GM19452 (cell line): Measurements from ENCODE around the gene MTREX.

Source experiments
- ATAC-seq: cut with Tn5 transposase; IDR thresholded peaks from one replicate; pipeline ENCODE4 v1.9.1; 2021; ENCODE audit not compliant: unreplicated experiment

Gene MTREX

GRCh38 chr5:55324815-55325418 lies 17.1 kb downstream of the MTREX start:
- peak; percentile 63 for ATAC-seq

GRCh38 chr5:55325621-55326020 lies 17.8 kb downstream of the MTREX start:
- ATAC-seq: no peak

GRCh38 chr5:55327281-55327680 lies 19.5 kb downstream of the MTREX start:
- no peak for ATAC-seq

- no peak for ATAC-seq
These were observed 23.5 kb downstream of the MTREX start for GRCh38 chr5:55331321-55331720.

- ATAC-seq: no peak
These were observed 25.2 kb downstream of the MTREX start for GRCh38 chr5:55333017-55333416.

- no peak for ATAC-seq
These were observed 26.0 kb downstream of the MTREX start for GRCh38 chr5:55333811-55334210.

- no peak for ATAC-seq
These were observed 30.4 kb downstream of the MTREX start for GRCh38 chr5:55338092-55338613.

GRCh38 chr5:55338810-55339243 lies 31.0 kb downstream of the MTREX start:
- peak; percentile 60 for ATAC-seq

GRCh38 chr5:55343107-55343506 lies 35.3 kb downstream of the MTREX start:
- ATAC-seq: no peak

- no peak for ATAC-seq
These were observed 35.8 kb downstream of the MTREX start for GRCh38 chr5:55343609-55344008.

GRCh38 chr5:55344392-55344992 lies 36.7 kb downstream of the MTREX start:
- no peak for ATAC-seq

- no peak for ATAC-seq
These were observed 37.5 kb downstream of the MTREX start for GRCh38 chr5:55345327-55345726.

GRCh38 chr5:55347786-55348185 lies 40.0 kb downstream of the MTREX start:
- no peak for ATAC-seq

- no peak for ATAC-seq
These were observed 43.0 kb downstream of the MTREX start for GRCh38 chr5:55350754-55351153.

- ATAC-seq: no peak
These were observed 49.1 kb downstream of the MTREX start for GRCh38 chr5:55356896-55357295.

GRCh38 chr5:55360190-55360589 lies 52.4 kb downstream of the MTREX start:
- ATAC-seq: no peak

GRCh38 chr5:55363856-55364255 lies 56.1 kb downstream of the MTREX start:
- no peak for ATAC-seq

GRCh38 chr5:55364537-55365055 lies 56.8 kb downstream of the MTREX start:
- ATAC-seq: peak; percentile 98

- ATAC-seq: no peak
These were observed 62.6 kb downstream of the MTREX start for GRCh38 chr5:55370291-55370925.

GRCh38 chr5:55371145-55371544 lies 63.4 kb downstream of the MTREX start:
- ATAC-seq: no peak

GRCh38 chr5:55372130-55372925 lies 64.5 kb downstream of the MTREX start:
- ATAC-seq: no peak
